IMR-90 (cell line): ENCODE data around the gene ZNF248.

Experiments
- BHLHE40 ChIP-seq: fragments of 150-350 bp; IDR thresholded peaks from 2 replicates; pipeline ENCODE4 v1.6.1; 2016; ENCODE audit warnings: mild to moderate bottlenecking, low read depth, low read length
- CTCF ChIP-seq: conservative IDR thresholded peaks from 2 replicates; pipeline ENCODE4 v1.5.1; 2012; ENCODE audit warnings: mild to moderate bottlenecking, low read depth, low read length, improper control_type of control experiment
- FOS ChIP-seq: fragments of 150-350 bp; IDR thresholded peaks from 2 replicates; pipeline ENCODE4 v1.6.1; 2016; ENCODE audit warnings: low read depth, low read length
- MAZ ChIP-seq: IDR thresholded peaks from 2 replicates; pipeline ENCODE4 v1.6.1; 2012; ENCODE audit warnings: low read depth, mild to moderate bottlenecking, low read length, improper control_type of control experiment, moderate library complexity, borderline replicate concordance
- NFE2L2 ChIP-seq: fragments of 150-350 bp; IDR thresholded peaks from 2 replicates; pipeline ENCODE4 v1.6.1; 2016; ENCODE audit warnings: low read depth, mild to moderate bottlenecking, low read length
- POLR2A ChIP-seq: IDR thresholded peaks from 2 replicates; pipeline ENCODE4 v1.6.1; 2012; ENCODE audit warnings: mild to moderate bottlenecking, low read depth, low read length
- RAD21 ChIP-seq: IDR thresholded peaks from 2 replicates; pipeline ENCODE4 v1.6.1; 2012; ENCODE audit warnings: low read length, improper control_type of control experiment
- RFX5 ChIP-seq: IDR thresholded peaks from 2 replicates; pipeline ENCODE4 v1.8.0; 2012; ENCODE audit warnings: low read depth, mild to moderate bottlenecking, low read length, moderate library complexity
- USF2 ChIP-seq: fragments of 150-350 bp; IDR thresholded peaks from 2 replicates; pipeline ENCODE4 v1.6.1; 2017; ENCODE audit warnings: mild to moderate bottlenecking, antibody characterized with exemption, low read length, low read depth
- TF ChIP-seq, protein P1 (sequence below): fragments of 150-350 bp; IDR thresholded peaks from 2 replicates; pipeline ENCODE4 v1.6.1; 2016; ENCODE audit warnings: low read depth, mild to moderate bottlenecking, low read length, moderate library complexity, borderline replicate concordance

- TF ChIP-seq CTCF (no peak), NFE2L2 (no peak), POLR2A (no peak), MAZ (no peak), RAD21 (no peak), FOS (no peak), RFX5 (no peak), BHLHE40 (no peak), USF2 (no peak)
- TF ChIP-seq, protein P1, sequence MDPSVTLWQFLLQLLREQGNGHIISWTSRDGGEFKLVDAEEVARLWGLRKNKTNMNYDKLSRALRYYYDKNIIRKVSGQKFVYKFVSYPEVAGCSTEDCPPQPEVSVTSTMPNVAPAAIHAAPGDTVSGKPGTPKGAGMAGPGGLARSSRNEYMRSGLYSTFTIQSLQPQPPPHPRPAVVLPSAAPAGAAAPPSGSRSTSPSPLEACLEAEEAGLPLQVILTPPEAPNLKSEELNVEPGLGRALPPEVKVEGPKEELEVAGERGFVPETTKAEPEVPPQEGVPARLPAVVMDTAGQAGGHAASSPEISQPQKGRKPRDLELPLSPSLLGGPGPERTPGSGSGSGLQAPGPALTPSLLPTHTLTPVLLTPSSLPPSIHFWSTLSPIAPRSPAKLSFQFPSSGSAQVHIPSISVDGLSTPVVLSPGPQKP: no peak
These were observed 8.8 kb upstream of the ZNF248 start for GRCh38 chr10:37865957-37866803.
